D721Med (cell line): ENCODE measurements around the gene TTLL9.
A peak's percentile ranks its signal among the peaks of the same experiment; 100 is the strongest.

Experiments used
- DNase-seq: peaks from one replicate; pipeline ENCODE4 v3.0.0; 2011; ENCODE audit warnings: low spot score; ENCODE audit not compliant: insufficient read length
- FAIRE-seq: peaks from 2 replicates; lab custom pipeline; 2011; peaks lifted over from hg19 to GRCh38; lab: Jason Lieb, UNC
- CTCF ChIP-seq: IDR thresholded peaks from 2 replicates; pipeline ENCODE4 v1.5.1; 2012; ENCODE audit warnings: mild to moderate bottlenecking, control low read depth; ENCODE audit not compliant: insufficient read depth; ENCODE audit errors: missing control alignments

TTLL9 gene

GRCh38 chr20:31966991-31967655 lies 96.7 kb downstream of the TTLL9 start:
- TF ChIP-seq CTCF, result no peak
- no peak for DNase-seq
- FAIRE-seq, result no peak

- DNase-seq (peak; percentile 73), FAIRE-seq (no peak)
- no peak for TF ChIP-seq CTCF
Measured at GRCh38 chr20:31967830-31968249, 97.4 kb downstream of the TTLL9 start, which contains the start of gene XKR7. Gene XKR7, plus strand, starts transcription at chr20:31968151. Its CDS starts 25 bp downstream, at chr20:31968176.

GRCh38 chr20:31968291-31969126 lies 98.1 kb downstream of the TTLL9 start:
- no peak for DNase-seq

GRCh38 chr20:31969991-31970390 lies 99.6 kb downstream of the TTLL9 start:
- no peak for FAIRE-seq
- TF ChIP-seq CTCF, result no peak
- DNase-seq, result no peak

More at GRCh38 chr20:31968291-31969126, 98.1 kb downstream of the TTLL9 start:
- TF ChIP-seq CTCF, result no peak
- no peak for FAIRE-seq

- DNase-seq (no peak), FAIRE-seq (no peak)
- TF ChIP-seq CTCF, result no peak
Measured at GRCh38 chr20:31972471-31973021, 102.1 kb downstream of the TTLL9 start.

- FAIRE-seq (no peak), DNase-seq (no peak)
- no peak for TF ChIP-seq CTCF
Measured at GRCh38 chr20:31974296-31974695, 103.9 kb downstream of the TTLL9 start.
